Measurements from ENCODE around the gene TNPO1. TPM values are rescaled to one million over a fixed set of nuclear protein-coding genes. Genes with fewer than 3 reads are reported as not detected.

Gene TNPO1
- total and polyA plus RNA-seq, 9 of the 15 experiments (the other 6 are each of a cell fraction or from before 2014, with no cell fraction given): 20.8 to 176 (median 97.9) TPM

DNA sequence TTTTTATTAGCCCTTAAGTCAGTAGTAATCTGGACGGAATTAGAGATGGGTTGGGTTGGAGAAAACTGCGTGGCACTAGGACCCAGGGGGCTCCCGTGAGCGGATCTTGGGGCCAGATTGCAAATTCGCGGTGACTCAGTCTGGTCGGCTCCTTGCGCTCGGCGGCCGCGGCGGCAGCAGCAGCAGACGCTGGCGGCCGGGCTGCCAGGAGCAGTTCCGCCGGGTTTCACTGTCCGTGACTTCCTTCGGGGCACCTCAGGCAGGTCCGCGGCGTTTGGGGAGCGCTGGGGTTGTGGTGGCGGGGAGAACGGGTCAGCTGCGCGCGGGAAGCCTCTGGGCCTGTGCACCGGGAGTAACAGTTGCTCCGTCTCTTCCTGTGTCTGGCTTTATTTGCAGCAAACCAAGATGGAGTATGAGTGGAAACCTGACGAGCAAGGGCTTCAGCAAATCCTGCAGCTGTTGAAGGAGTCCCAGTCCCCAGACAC, 31.6 kb downstream of the TNPO1 start (continued):
- TF ChIP-seq CEBPG (CRISPR knock-in tag; IDR thresholded peaks at IDR 0.05): peak; percentile 39; the same call in 1 of the 2 replicates
- TF ChIP-seq CEBPG (tag; conservative IDR thresholded peaks at IDR 0.05 in 1 of 2, IDR thresholded peaks at IDR 0.05 in 1 of 2): peak in 1 of 2 experiments; percentile 22; a peak in 2 of 4 replicates
- TF ChIP-seq, protein P1, sequence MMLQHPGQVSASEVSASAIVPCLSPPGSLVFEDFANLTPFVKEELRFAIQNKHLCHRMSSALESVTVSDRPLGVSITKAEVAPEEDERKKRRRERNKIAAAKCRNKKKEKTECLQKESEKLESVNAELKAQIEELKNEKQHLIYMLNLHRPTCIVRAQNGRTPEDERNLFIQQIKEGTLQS (IDR thresholded peaks at IDR 0.05): peak; percentile 91
- TF ChIP-seq, protein P1 (CRISPR knock-in tag; conservative IDR thresholded peaks at IDR 0.05): peak; percentile 97
- peak; percentile 25; the same call in 1 of the 2 replicates for TF ChIP-seq C11orf30 (IDR thresholded peaks at IDR 0.05; ENCODE audit: low read depth)
- TF ChIP-seq, protein P2, sequence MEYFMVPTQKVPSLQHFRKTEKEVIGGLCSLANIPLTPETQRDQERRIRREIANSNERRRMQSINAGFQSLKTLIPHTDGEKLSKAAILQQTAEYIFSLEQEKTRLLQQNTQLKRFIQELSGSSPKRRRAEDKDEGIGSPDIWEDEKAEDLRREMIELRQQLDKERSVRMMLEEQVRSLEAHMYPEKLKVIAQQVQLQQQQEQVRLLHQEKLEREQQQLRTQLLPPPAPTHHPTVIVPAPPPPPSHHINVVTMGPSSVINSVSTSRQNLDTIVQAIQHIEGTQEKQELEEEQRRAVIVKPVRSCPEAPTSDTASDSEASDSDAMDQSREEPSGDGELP (CRISPR knock-in tag; IDR thresholded peaks at IDR 0.05; ENCODE audit: borderline replicate concordance): peak; percentile 73; the same call in 1 of the 2 replicates
- TF ChIP-seq ATF1 (CRISPR knock-in tag; IDR thresholded peaks at IDR 0.05): no peak
- TF ChIP-seq ATF1 (tag; IDR thresholded peaks at IDR 0.05): peak; percentile 71
- peak; percentile 61 for TF ChIP-seq EP300 (IDR thresholded peaks at IDR 0.05; ENCODE audit: low read length)
- TF ChIP-seq CHCHD3 (CRISPR knock-in tag; IDR thresholded peaks at IDR 0.05): peak; percentile 71; the same call in 1 of the 2 replicates
- TF ChIP-seq CBFB (CRISPR knock-in tag; IDR thresholded peaks at IDR 0.05): peak; percentile 68; the same call in 1 of the 2 replicates
- no peak for TF ChIP-seq NCOA4 (IDR thresholded peaks at IDR 0.05; ENCODE audit: partially characterized antibody)
- TF ChIP-seq, protein P3, sequence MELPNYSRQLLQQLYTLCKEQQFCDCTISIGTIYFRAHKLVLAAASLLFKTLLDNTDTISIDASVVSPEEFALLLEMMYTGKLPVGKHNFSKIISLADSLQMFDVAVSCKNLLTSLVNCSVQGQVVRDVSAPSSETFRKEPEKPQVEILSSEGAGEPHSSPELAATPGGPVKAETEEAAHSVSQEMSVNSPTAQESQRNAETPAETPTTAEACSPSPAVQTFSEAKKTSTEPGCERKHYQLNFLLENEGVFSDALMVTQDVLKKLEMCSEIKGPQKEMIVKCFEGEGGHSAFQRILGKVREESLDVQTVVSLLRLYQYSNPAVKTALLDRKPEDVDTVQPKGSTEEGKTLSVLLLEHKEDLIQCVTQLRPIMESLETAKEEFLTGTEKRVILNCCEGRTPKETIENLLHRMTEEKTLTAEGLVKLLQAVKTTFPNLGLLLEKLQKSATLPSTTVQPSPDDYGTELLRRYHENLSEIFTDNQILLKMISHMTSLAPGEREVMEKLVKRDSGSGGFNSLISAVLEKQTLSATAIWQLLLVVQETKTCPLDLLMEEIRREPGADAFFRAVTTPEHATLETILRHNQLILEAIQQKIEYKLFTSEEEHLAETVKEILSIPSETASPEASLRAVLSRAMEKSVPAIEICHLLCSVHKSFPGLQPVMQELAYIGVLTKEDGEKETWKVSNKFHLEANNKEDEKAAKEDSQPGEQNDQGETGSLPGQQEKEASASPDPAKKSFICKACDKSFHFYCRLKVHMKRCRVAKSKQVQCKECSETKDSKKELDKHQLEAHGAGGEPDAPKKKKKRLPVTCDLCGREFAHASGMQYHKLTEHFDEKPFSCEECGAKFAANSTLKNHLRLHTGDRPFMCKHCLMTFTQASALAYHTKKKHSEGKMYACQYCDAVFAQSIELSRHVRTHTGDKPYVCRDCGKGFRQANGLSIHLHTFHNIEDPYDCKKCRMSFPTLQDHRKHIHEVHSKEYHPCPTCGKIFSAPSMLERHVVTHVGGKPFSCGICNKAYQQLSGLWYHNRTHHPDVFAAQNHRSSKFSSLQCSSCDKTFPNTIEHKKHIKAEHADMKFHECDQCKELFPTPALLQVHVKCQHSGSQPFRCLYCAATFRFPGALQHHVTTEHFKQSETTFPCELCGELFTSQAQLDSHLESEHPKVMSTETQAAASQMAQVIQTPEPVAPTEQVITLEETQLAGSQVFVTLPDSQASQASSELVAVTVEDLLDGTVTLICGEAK (IDR thresholded peaks at IDR 0.05): peak; percentile 62
- TF ChIP-seq, protein P3 (CRISPR knock-in tag; IDR thresholded peaks at IDR 0.05): no peak
- TF ChIP-seq, protein P4, sequence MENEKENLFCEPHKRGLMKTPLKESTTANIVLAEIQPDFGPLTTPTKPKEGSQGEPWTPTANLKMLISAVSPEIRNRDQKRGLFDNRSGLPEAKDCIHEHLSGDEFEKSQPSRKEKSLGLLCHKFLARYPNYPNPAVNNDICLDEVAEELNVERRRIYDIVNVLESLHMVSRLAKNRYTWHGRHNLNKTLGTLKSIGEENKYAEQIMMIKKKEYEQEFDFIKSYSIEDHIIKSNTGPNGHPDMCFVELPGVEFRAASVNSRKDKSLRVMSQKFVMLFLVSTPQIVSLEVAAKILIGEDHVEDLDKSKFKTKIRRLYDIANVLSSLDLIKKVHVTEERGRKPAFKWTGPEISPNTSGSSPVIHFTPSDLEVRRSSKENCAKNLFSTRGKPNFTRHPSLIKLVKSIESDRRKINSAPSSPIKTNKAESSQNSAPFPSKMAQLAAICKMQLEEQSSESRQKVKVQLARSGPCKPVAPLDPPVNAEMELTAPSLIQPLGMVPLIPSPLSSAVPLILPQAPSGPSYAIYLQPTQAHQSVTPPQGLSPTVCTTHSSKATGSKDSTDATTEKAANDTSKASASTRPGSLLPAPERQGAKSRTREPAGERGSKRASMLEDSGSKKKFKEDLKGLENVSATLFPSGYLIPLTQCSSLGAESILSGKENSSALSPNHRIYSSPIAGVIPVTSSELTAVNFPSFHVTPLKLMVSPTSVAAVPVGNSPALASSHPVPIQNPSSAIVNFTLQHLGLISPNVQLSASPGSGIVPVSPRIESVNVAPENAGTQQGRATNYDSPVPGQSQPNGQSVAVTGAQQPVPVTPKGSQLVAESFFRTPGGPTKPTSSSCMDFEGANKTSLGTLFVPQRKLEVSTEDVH (IDR thresholded peaks at IDR 0.05; ENCODE audit: low read depth, partially characterized antibody): peak; percentile 48
- TF ChIP-seq PHB2 (IDR thresholded peaks at IDR 0.05; ENCODE audit: low read depth): no peak
